GM19035 (cell line): Measurements from ENCODE around the gene RNGTT.

ENCODE experiments used
- ATAC-seq: cut with Tn5 transposase; IDR thresholded peaks from one replicate; pipeline ENCODE4 v1.9.1; 2021; ENCODE audit not compliant: unreplicated experiment

Gene RNGTT

DNA sequence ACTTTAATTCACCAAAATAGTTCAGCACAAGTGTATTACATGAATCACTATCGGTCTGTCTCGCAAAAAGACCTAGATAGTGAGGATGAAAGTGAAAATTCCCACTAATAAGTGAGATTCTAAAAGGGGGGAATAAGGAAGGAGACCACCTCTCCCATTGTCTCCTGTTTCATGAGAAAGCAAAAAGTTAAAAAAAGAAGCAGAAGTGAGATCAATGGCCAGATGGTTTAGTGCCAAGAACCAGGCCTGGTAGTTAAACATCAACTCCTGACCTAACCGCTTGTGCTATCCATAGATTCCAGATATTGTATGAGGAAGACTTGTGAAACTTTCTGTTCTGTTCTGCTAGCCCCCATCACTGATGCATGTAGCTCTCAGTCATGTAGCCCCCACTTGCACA, 293.0 kb downstream of the RNGTT start:
- ATAC-seq, result no peak

- ATAC-seq, result no peak
Observed at GRCh38 chr6:88669475-88669874, 293.9 kb downstream of the RNGTT start.

DNA sequence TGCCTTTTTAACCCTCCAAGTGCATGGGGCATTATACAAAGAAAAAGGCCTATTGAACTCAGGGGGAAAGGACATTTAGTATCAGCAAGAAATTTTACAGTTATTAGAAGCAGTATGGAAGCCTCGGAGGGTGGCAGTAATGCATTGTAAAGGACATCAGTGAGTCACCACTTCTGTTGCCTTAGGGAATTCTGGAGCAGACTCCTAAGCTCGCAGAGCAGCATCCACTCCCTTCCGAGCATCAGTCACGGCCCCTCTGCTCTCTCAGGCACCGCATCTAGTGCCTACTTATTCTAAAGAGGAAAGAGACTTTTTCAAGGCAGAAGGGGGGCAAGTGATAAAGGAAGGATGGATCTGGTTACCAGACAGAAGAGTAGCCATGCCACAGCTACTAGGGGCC, 296.5 kb downstream of the RNGTT start:
- ATAC-seq, result no peak

- ATAC-seq, result no peak
Observed at GRCh38 chr6:88665131-88665530, 298.3 kb downstream of the RNGTT start.

- ATAC-seq, result no peak
Observed at GRCh38 chr6:88663801-88664200, 299.6 kb downstream of the RNGTT start.

DNA sequence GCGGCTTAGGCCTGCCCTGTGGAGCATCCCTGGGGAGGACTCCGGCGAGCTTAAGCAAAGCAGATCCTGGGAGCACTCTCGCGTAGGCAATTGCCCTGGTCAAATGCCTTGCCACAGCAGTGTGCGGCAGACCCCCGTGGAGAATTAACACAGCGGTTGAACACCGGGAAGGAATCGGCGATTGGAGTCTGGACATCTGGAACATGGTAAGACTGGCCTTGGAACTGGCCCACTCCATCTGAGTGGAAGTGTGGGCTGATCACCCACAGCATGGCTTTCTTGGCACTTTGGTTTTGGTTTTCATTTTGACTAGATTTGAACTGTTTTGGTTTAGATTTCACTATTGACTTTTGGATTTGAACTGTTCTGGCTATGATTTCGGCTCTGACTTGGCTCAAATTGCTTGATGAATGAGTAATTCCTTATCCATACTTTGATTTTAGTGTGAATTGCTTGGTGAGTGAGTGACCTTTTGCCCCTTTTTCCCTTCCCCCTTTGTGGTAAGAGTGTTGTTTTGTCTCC, 300.7 kb downstream of the RNGTT start:
- peak; percentile 67 for ATAC-seq

GRCh38 chr6:88662163-88662580, 301.2 kb downstream of the RNGTT start:
- ATAC-seq, result no peak

GRCh38 chr6:88661136-88661535, 302.3 kb downstream of the RNGTT start:
- no peak for ATAC-seq

- ATAC-seq, result no peak
Observed at GRCh38 chr6:88655586-88655985, 307.8 kb downstream of the RNGTT start.

- ATAC-seq, result no peak
Observed at GRCh38 chr6:88653936-88654335, 309.5 kb downstream of the RNGTT start.

DNA sequence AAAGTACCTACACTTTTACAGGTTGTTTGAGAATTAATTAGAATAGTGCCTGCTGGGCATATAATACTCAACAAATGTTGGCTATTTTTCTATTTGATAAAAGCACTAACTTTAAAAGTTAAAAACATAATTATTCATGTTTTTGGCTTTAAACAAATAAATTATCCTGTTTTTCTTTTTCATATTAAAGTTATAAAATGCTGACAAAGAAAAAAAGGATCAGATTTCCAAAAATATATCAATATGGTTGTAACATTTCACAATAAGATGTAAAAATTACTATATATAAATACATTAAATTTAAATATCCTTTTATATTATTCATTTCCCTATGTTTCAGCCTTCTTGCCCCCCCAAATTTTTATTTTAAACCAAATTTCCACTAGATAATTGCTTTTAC, 312.0 kb downstream of the RNGTT start:
- ATAC-seq, result no peak

DNA sequence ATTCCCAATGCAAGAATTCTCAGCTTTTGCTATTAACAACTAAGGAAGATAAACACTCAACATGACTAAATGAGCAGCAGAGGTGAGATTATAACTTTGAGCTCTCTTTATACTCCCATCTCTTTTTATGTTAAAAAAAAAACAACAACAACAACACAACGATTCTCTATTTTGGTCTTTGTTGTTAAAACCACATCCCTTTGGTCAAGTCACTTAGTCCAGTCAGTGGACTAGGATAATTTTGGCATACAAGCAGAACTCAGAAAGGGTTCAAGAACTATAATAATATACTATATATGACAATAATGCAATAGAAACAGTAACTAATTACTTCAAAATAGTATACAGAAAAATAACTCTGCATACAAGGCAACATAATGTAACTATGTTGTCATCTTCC, 312.4 kb downstream of the RNGTT start:
- no peak for ATAC-seq

- ATAC-seq, result peak; percentile 87
Observed at GRCh38 chr6:88650029-88650619, 313.3 kb downstream of the RNGTT start.

- ATAC-seq, result peak; percentile 95
Observed at GRCh38 chr6:88641178-88641903, 322.1 kb downstream of the RNGTT start.

GRCh38 chr6:88637761-88638545, 325.5 kb downstream of the RNGTT start:
- no peak for ATAC-seq

GRCh38 chr6:88636871-88637270, 326.5 kb downstream of the RNGTT start:
- ATAC-seq, result no peak

- no peak for ATAC-seq
Observed at GRCh38 chr6:88633782-88634181, 329.6 kb downstream of the RNGTT start.

DNA sequence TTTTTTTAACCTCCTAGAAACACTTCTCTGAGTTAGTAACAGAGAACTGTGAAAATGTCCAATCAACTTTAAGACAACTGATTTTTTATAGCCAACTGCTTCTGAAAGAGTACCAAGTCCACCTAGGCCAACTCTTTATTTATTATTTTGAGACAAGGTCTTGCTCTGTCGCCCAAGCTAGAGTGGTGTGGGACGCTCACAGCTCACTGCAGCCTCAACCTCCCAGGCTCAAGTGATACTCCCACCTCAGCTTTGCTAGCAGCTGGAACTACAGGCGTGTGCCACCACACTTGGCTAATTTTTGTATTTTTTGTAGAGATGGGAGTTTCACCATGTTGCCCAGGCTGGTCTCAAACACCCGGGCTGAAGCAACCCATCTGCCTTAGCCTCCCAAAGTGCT, 331.6 kb downstream of the RNGTT start:
- no peak for ATAC-seq

GRCh38 chr6:88629838-88630494, 333.5 kb downstream of the RNGTT start:
- ATAC-seq, result no peak

GRCh38 chr6:88626460-88626859, 337.0 kb downstream of the RNGTT start:
- ATAC-seq, result no peak

GRCh38 chr6:88623531-88623930, 339.9 kb downstream of the RNGTT start:
- ATAC-seq, result no peak
